ENCODE data around the gene PIWIL4.
"Not testable (repeated sequence)": the region's sequence is repeated elsewhere in the genome, so short reads cannot be mapped to it uniquely, and the experiment has no call there.

- TF ChIP-seq CTCF (conservative IDR thresholded peaks at IDR 0.05; ENCODE audit: low read length); EZH2phosphoT487 (IDR thresholded peaks at IDR 0.05; ENCODE audit: borderline replicate concordance, low read depth, low read length): not testable (repeated sequence)
Measured at GRCh38 chr11:94643186-94643585, 76.0 kb downstream of the PIWIL4 start.
